ENCODE data around the gene DENND4A.
A peak's percentile ranks its signal among the peaks of the same experiment; 100 is the strongest.

DENND4A gene

GRCh38 chr15:65659502-65660052 lies 132.5 kb downstream of the DENND4A start:
- no peak for DNase-seq

- no peak for DNase-seq
Measured at GRCh38 chr15:65655457-65655856, 136.6 kb downstream of the DENND4A start.

- no peak for DNase-seq
Measured at GRCh38 chr15:65655026-65655425, 137.1 kb downstream of the DENND4A start.

GRCh38 chr15:65653801-65654521 lies 138.1 kb downstream of the DENND4A start:
- no peak for DNase-seq

GRCh38 chr15:65653341-65653740 lies 138.8 kb downstream of the DENND4A start:
- DNase-seq = no peak

GRCh38 chr15:65651831-65652749 lies 140.0 kb downstream of the DENND4A start:
- DNase-seq = peak; percentile 30

- no peak for DNase-seq
Measured at GRCh38 chr15:65651042-65651322, 141.1 kb downstream of the DENND4A start.

- DNase-seq = no peak
Measured at GRCh38 chr15:65650312-65651041, 141.6 kb downstream of the DENND4A start.

GRCh38 chr15:65646486-65646885 lies 145.6 kb downstream of the DENND4A start:
- no peak for DNase-seq

- peak; percentile 42 for DNase-seq
Measured at GRCh38 chr15:65645392-65645791, 146.7 kb downstream of the DENND4A start.

- no peak for DNase-seq
Measured at GRCh38 chr15:65644282-65644681, 147.8 kb downstream of the DENND4A start.

- DNase-seq = no peak
Measured at GRCh38 chr15:65642594-65642993, 149.5 kb downstream of the DENND4A start.

- DNase-seq = no peak
Measured at GRCh38 chr15:65641768-65642475, 150.2 kb downstream of the DENND4A start.

- DNase-seq = no peak
Measured at GRCh38 chr15:65639509-65639908, 152.6 kb downstream of the DENND4A start.

- peak; percentile 33 for DNase-seq
Measured at GRCh38 chr15:65638681-65639089, 153.4 kb downstream of the DENND4A start.

GRCh38 chr15:65638109-65638508 lies 154.0 kb downstream of the DENND4A start:
- no peak for DNase-seq

GRCh38 chr15:65634356-65634755 lies 157.7 kb downstream of the DENND4A start:
- DNase-seq = no peak

GRCh38 chr15:65633752-65634151 lies 158.3 kb downstream of the DENND4A start:
- no peak for DNase-seq

- DNase-seq = no peak
Measured at GRCh38 chr15:65632780-65633375, 159.2 kb downstream of the DENND4A start.

- no peak for DNase-seq
Measured at GRCh38 chr15:65631503-65631902, 160.6 kb downstream of the DENND4A start.

- DNase-seq = no peak
Measured at GRCh38 chr15:65630760-65631159, 161.3 kb downstream of the DENND4A start.

GRCh38 chr15:65629548-65629947 lies 162.5 kb downstream of the DENND4A start:
- no peak for DNase-seq

All from NCI-H2029 (cell line).